Large intestine (tissue), 3 donors: ENCODE data around the gene SGK1. TPM values are rescaled to one million over a fixed set of nuclear protein-coding genes. Genes with fewer than 3 reads are reported as not detected.

ENCODE experiments used
- DNase-seq, 2 donors: peaks; one replicate each; pipeline versions ENCODE4 v3.0.0 to v3.0.0-alpha.2; 2013
- H3K27ac ChIP-seq: one replicate; pipeline ENCODE4 v1.5.1; 2013; ENCODE audit warnings: low read length
- H3K27me3 ChIP-seq: 2 replicates; pipeline ENCODE4 v1.6.1; 2013; ENCODE audit warnings: low read length; ENCODE audit not compliant: control insufficient read depth, insufficient read depth
- H3K36me3 ChIP-seq: 2 replicates; pipeline ENCODE4 v1.6.1; 2013; ENCODE audit warnings: low read length; ENCODE audit not compliant: control insufficient read depth, insufficient read depth
- H3K4me1 ChIP-seq: one replicate; pipeline ENCODE4 v1.6.1; 2013; ENCODE audit warnings: low read length; ENCODE audit not compliant: control insufficient read depth, insufficient read depth
- H3K4me3 ChIP-seq: one replicate; pipeline ENCODE4 v1.5.1; 2013; ENCODE audit warnings: low read length
- H3K9me3 ChIP-seq: one replicate; pipeline ENCODE4 v1.6.1; 2013; ENCODE audit warnings: mild to moderate bottlenecking, low read depth, low read length, moderate library complexity; ENCODE audit not compliant: control insufficient read depth
- WGBS: methylation state at CpG from one replicate; pipeline ENCODE4 v1.1.5; 2013; ENCODE audit warnings: low lambda C conversion rate; ENCODE audit not compliant: insufficient coverage; 5-methylcytosine and 5-hydroxymethylcytosine counted together
- polyA plus RNA-seq: library from polyadenylated mRNA; unstranded; fragments of 120-200 nt; gene quantifications from one replicate; pipeline ENCODE4 v1.2.1, GENCODE V29; 2013

The SGK1 gene
- polyA plus RNA-seq, 1 donor, result 41.2 TPM

- Histone ChIP-seq H3K36me3 (peaks cover 19% of the 10 kb centered on the region), H3K27me3 (no peaks in the 10 kb centered on the region), H3K9me3 (no peaks in the 10 kb centered on the region), H3K4me3 (no peak overlapping the region), H3K4me1 (peaks cover 9% of the 10 kb centered on the region), H3K27ac (no peak overlapping the region)
- no peak for DNase-seq
- no CpG with 5 or more reads among the region's 5 CpGs for WGBS
Observed at GRCh38 chr6:134165561-134166201, 152.2 kb downstream of the SGK1 start.

DNA sequence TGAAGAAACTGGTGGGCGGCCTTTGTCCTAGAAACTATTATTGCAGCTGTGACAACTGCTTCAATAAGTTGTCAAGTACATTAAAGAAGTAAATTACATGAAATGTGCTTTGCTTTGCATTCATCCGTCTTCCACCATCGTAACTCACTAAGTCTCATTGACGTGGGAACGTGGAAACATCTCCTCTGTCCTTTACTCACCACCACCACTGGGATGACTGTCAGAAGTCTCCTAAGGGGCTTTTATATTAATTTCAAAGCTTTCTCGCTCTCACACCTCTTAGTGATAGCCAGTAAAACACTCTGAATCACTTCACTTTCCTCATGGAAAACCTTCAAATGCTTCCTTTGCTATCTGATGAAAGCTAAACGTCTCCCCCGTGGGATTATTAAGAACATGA, 153.6 kb downstream of the SGK1 start:
- H3K4me1 ChIP-seq, result peaks cover 11% of the 10 kb centered on the region
- H3K9me3 ChIP-seq, result no peaks in the 10 kb centered on the region
- H3K27me3 ChIP-seq, result no peaks in the 10 kb centered on the region
- DNase-seq, result no peak
- H3K4me3 ChIP-seq, result no peak overlapping the region
- no CpG with 5 or more reads among the region's 8 CpGs for WGBS
- peaks cover 7% of the 10 kb centered on the region for H3K36me3 ChIP-seq
- H3K27ac ChIP-seq, result no peak overlapping the region

GRCh38 chr6:134162932-134163331, 155.0 kb downstream of the SGK1 start:
- H3K9me3 ChIP-seq, result no peaks in the 10 kb centered on the region
- no peak for DNase-seq
- peaks cover under 1% of the 10 kb centered on the region for H3K36me3 ChIP-seq
- no peaks in the 10 kb centered on the region for H3K27me3 ChIP-seq
- WGBS, result no CpG with 5 or more reads among the region's 3 CpGs
- no peak overlapping the region for H3K27ac ChIP-seq
- H3K4me1 ChIP-seq, result peaks cover 11% of the 10 kb centered on the region
- H3K4me3 ChIP-seq, result no peak overlapping the region

GRCh38 chr6:134161041-134161440, 156.9 kb downstream of the SGK1 start:
- H3K27me3 ChIP-seq, result no peaks in the 10 kb centered on the region
- H3K27ac ChIP-seq, result no peak overlapping the region
- H3K9me3 ChIP-seq, result no peaks in the 10 kb centered on the region
- H3K4me1 ChIP-seq, result peaks cover 11% of the 10 kb centered on the region
- no peaks in the 10 kb centered on the region for H3K36me3 ChIP-seq
- peak in 1 of 2 donors; percentile 67 for DNase-seq
- WGBS, result 20% methylated on average over 1 of the region's 1 CpG
- H3K4me3 ChIP-seq, result no peak overlapping the region

DNA sequence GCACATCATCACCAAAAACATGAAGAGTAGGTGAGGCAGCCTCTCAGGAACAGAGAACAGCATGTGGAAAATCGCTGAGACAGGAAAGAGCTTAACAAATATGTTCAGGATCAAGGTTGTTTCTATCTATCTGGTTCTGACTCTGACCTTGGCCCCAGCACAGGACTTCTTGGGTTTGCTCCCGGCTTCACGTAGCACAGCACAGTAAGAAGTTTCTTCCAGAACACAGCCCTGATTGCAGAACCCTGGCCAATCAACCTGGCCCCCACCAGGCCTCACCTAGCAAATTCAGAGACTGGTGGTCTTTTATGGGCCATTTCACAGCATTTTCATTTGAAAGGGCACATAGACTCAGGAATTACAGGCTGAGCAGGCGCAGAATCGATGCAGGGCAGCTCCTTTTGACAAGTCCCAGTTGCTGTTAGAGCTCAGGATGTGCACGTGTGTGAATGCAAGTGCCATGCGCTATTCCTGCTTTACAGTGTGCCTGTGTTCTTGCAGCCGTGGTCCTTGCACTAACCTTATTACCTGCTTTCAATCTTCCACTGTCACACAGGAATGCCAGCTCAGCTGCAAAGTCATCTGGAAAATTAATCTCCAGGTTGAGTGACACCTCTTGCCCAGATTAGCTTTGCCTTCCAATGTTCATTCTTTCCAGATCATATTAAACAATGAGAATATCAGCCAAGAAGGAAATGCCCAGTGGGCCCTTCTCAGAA, 165.0 kb downstream of the SGK1 start:
- peaks cover 4% of the 10 kb centered on the region for H3K4me1 ChIP-seq
- H3K4me3 ChIP-seq, result no peak overlapping the region
- no CpG with 5 or more reads among the region's 8 CpGs for WGBS

GRCh38 chr6:134148566-134148965, 169.3 kb downstream of the SGK1 start:
- WGBS, result 67% methylated on average over 1 of the region's 2 CpGs
- peaks cover 4% of the 10 kb centered on the region for H3K4me1 ChIP-seq
- no peak overlapping the region for H3K4me3 ChIP-seq

More for the DNA sequence above, 165.0 kb downstream of the SGK1 start:
- Histone ChIP-seq H3K27me3 (no peaks in the 10 kb centered on the region), H3K36me3 (no peaks in the 10 kb centered on the region), H3K27ac (no peak overlapping the region), H3K9me3 (no peaks in the 10 kb centered on the region)
- DNase-seq, result peak in 1 of 2 donors; percentile 50

GRCh38 chr6:134147034-134147533, 170.8 kb downstream of the SGK1 start:
- H3K4me1 ChIP-seq, result no peaks in the 10 kb centered on the region
- no peaks in the 10 kb centered on the region for H3K9me3 ChIP-seq
- DNase-seq, result no peak
- no peak overlapping the region for H3K4me3 ChIP-seq
- no peaks in the 10 kb centered on the region for H3K27me3 ChIP-seq
- no peak overlapping the region for H3K27ac ChIP-seq
- H3K36me3 ChIP-seq, result no peaks in the 10 kb centered on the region
- WGBS, result no CpG with 5 or more reads among the region's 9 CpGs

More at GRCh38 chr6:134148566-134148965, 169.3 kb downstream of the SGK1 start:
- no peak for DNase-seq
- Histone ChIP-seq H3K27ac (no peak overlapping the region), H3K36me3 (no peaks in the 10 kb centered on the region), H3K9me3 (no peaks in the 10 kb centered on the region), H3K27me3 (no peaks in the 10 kb centered on the region)

DNA sequence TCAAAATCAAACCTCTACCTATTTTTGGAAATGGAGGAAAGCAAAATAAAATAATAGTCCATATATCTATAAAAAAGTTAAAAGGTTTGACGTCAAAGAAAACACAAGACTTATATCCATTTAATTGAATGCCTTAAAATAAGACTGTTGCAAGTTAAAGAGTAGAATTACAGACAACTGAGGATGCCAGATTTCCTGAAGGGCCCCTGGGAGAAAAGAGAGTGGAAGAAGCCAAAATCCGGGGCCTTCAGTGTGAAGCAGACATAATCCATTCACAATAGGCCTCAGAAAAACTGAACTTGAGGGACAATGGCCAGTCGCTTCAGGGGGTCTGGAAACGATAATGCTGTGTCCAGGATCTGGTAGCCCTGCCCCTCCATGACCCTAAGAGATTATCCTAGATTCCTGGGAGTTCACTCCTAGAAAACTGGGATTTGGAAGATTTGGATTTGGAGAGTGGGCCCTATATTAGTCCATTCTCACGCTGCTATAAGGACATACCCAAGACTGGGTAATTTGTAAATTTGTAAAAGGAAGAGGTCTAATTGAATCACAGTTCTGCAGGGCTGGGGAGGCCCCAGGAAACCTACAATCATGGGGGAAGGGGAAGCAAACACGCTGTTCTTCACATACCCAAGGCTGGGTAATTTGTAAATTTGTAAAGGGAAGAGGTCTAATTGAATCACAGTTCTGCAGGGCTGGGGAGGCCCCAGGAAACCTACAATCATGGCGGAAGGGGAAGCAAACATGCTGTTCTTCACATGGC, 171.5 kb downstream of the SGK1 start:
- no peaks in the 10 kb centered on the region for H3K36me3 ChIP-seq
- WGBS, result 100% methylated on average over 1 of the region's 7 CpGs
- no peak for DNase-seq

DNA sequence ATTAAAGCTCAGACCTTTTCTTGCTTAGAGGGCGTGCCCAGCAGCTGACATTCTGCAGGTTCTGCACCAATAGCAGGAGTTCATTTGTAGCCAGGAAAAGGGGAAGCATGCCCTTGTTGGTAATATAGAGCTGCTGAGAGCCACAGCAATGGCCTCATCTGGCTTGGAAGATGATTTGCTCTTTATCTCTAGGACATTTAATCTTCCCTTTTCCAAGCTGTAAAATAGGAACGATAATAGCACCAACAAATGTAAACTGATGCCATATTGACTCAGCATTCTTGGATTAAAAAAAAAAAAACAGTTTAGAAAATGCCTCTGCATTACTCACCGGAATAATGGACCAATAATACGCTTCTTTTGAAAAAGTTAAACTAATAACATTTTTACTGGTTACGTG, 172.1 kb downstream of the SGK1 start:
- H3K9me3 ChIP-seq, result no peaks in the 10 kb centered on the region
- H3K4me3 ChIP-seq, result no peak overlapping the region
- no peak for DNase-seq
- WGBS, result 88% methylated on average over 1 of the region's 5 CpGs
- no peaks in the 10 kb centered on the region for H3K27me3 ChIP-seq
- H3K36me3 ChIP-seq, result no peaks in the 10 kb centered on the region
- H3K4me1 ChIP-seq, result no peaks in the 10 kb centered on the region
- no peak overlapping the region for H3K27ac ChIP-seq

More for the DNA sequence above, 171.5 kb downstream of the SGK1 start:
- no peak overlapping the region for H3K4me3 ChIP-seq
- no peaks in the 10 kb centered on the region for H3K9me3 ChIP-seq
- H3K4me1 ChIP-seq, result no peaks in the 10 kb centered on the region
- H3K27me3 ChIP-seq, result no peaks in the 10 kb centered on the region
- H3K27ac ChIP-seq, result no peak overlapping the region

DNA sequence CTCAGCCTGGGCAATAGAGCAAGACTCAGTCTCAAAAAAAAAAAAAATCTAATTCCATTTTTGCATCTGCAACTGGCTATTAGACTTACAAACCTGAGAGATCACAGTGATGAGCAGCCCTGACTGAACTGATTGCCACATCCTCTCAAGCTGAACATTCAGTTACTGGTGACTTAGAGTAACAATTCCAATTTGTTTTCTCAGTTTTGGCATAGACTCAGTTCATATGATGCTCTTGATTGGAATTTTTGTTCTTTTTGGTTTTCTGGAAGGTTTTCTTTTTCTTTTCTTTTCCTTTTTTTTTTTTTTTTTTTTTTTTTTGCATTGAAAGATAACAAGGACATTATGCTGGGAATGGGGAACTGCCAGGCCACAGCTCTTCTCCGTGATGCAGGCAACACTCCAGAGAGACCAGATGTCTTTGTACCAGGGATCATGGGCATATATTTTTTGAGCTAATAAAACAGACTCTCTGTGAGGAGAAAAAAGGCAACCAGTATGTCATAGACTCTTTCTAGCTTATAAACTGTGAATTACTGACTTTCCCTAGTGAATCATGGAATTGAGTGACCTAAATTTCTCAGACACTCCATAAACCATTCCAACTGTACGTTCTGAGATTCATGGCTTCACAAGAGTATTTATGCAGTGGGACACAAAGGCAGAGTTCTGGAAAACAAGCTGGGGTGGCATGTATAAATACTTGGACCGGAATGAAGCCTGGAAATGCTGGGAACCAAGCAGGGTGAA, 179.5 kb downstream of the SGK1 start:
- WGBS, result 94% methylated on average over 3 of the region's 3 CpGs
- H3K9me3 ChIP-seq, result no peaks in the 10 kb centered on the region
- no peaks in the 10 kb centered on the region for H3K27me3 ChIP-seq
- H3K4me3 ChIP-seq, result no peak overlapping the region
- DNase-seq, result no peak
- no peaks in the 10 kb centered on the region for H3K36me3 ChIP-seq
- H3K4me1 ChIP-seq, result peaks cover 1% of the 10 kb centered on the region
- H3K27ac ChIP-seq, result no peak overlapping the region
